ENCODE data around the gene IPO11. TPM values are rescaled to one million over a fixed set of nuclear protein-coding genes. Genes with fewer than 3 reads are reported as not detected.
"Not testable (repeated sequence)": the region's sequence is repeated elsewhere in the genome, so short reads cannot be mapped to it uniquely, and the experiment has no call there.

IPO11 gene
- total RNA-seq, 1 experiment from 2014 or later: 47.1 TPM

GRCh38 chr5:62514510-62515119, 102.1 kb downstream of the IPO11 start:
- Histone ChIP-seq H3K4me2 (no peak overlapping the region), H3K79me2 (ENCODE audit: low read depth) (no peaks in the 10 kb centered on the region), H3K27ac (no peak overlapping the region), H3K9me2 (ENCODE audit: insufficient read depth) (no peaks in the 10 kb centered on the region), H3K27me3 (ENCODE audit: insufficient read depth, low read depth) (no peaks in the 10 kb centered on the region), H2AFZ (no peak overlapping the region), H3K4me3 (no peak overlapping the region), H3K9me3 (ENCODE audit: insufficient read depth, low read depth) (no peaks in the 10 kb centered on the region), H3F3A (ENCODE audit: insufficient read depth, low read depth) (no peaks in the 10 kb centered on the region), H3K36me3 (ENCODE audit: low read depth) (no peaks in the 10 kb centered on the region), H3K4me1 (replicated peaks; ENCODE audit: insufficient read depth) (no peaks in the 10 kb centered on the region), H4K20me1 (ENCODE audit: insufficient read depth) (no peaks in the 10 kb centered on the region)
- no peak for DNase-seq
- BruUV-seq (replicated peaks): no TSS peak
- CTCF ChIA-PET: no interaction called here
- intact Hi-C loops (cut with micrococcal nuclease; ENCODE audit: unreplicated experiment): no loop called here
- POLR2A ChIA-PET (ENCODE audit: unreplicated experiment): no interaction called here
- no peak for TF ChIP-seq EZH2 (IDR thresholded peaks at IDR 0.05; ENCODE audit: low read depth)
- TF ChIP-seq CTCF (conservative IDR thresholded peaks at IDR 0.05): no peak

GRCh38 chr5:62520812-62521211, 108.2 kb downstream of the IPO11 start:
- H3K36me3 ChIP-seq (ENCODE audit: low read depth); H4K20me1 ChIP-seq (ENCODE audit: insufficient read depth); H3K27ac ChIP-seq; DNase-seq; H2AFZ ChIP-seq; H3K4me2 ChIP-seq; BruUV-seq (replicated peaks); POLR2A ChIA-PET (ENCODE audit: unreplicated experiment); H3K9me2 ChIP-seq (ENCODE audit: insufficient read depth); H3K9me3 ChIP-seq (ENCODE audit: insufficient read depth, low read depth); H3K4me3 ChIP-seq; H3K27me3 ChIP-seq (ENCODE audit: insufficient read depth, low read depth); H3F3A ChIP-seq (ENCODE audit: insufficient read depth, low read depth); H3K4me1 ChIP-seq (replicated peaks; ENCODE audit: insufficient read depth); CTCF ChIA-PET; H3K79me2 ChIP-seq (ENCODE audit: low read depth): not testable (repeated sequence)
- intact Hi-C loops (cut with micrococcal nuclease; ENCODE audit: unreplicated experiment): loop anchor here (10.0 kb wide), 1 partner anchor 84 kb away; no protein-coding TSS in a partner anchor

- no peak overlapping the region for H3K27ac ChIP-seq
- no peaks in the 10 kb centered on the region; the same call in 1 of the 2 replicates for H3K36me3 ChIP-seq (ENCODE audit: low read depth)
- intact Hi-C loops (cut with micrococcal nuclease; ENCODE audit: unreplicated experiment): loop anchor here (10.0 kb wide), 1 partner anchor 83 kb away; no protein-coding TSS in a partner anchor
- no peak for DNase-seq
- H3K27me3 ChIP-seq (ENCODE audit: insufficient read depth, low read depth): no peaks in the 10 kb centered on the region
- ChIA-PET POLR2A (ENCODE audit: unreplicated experiment) (no interaction called here), CTCF (no interaction called here)
- H3K9me2 ChIP-seq (ENCODE audit: insufficient read depth): no peaks in the 10 kb centered on the region
- H3K79me2 ChIP-seq (ENCODE audit: low read depth): no peaks in the 10 kb centered on the region
- no peak overlapping the region for H3K4me3 ChIP-seq
- H3K4me1 ChIP-seq (replicated peaks; ENCODE audit: insufficient read depth): no peaks in the 10 kb centered on the region
- H4K20me1 ChIP-seq (ENCODE audit: insufficient read depth): no peaks in the 10 kb centered on the region
- TF ChIP-seq CTCF (conservative IDR thresholded peaks at IDR 0.05): no peak
- H2AFZ ChIP-seq: no peak overlapping the region
- no peaks in the 10 kb centered on the region for H3K9me3 ChIP-seq (ENCODE audit: insufficient read depth, low read depth)
- BruUV-seq (replicated peaks): no TSS peak
- no peaks in the 10 kb centered on the region for H3F3A ChIP-seq (ENCODE audit: insufficient read depth, low read depth)
- no peak overlapping the region for H3K4me2 ChIP-seq
Measured at GRCh38 chr5:62521319-62521718, 108.8 kb downstream of the IPO11 start.

GRCh38 chr5:62522811-62523210, 110.2 kb downstream of the IPO11 start:
- Histone ChIP-seq H3K27me3 (ENCODE audit: insufficient read depth, low read depth) (no peaks in the 10 kb centered on the region), H3K36me3 (ENCODE audit: low read depth) (no peaks in the 10 kb centered on the region; the same call in 1 of the 2 replicates), H3K4me1 (replicated peaks; ENCODE audit: insufficient read depth) (no peaks in the 10 kb centered on the region), H3K4me3 (no peak overlapping the region), H4K20me1 (ENCODE audit: insufficient read depth) (no peaks in the 10 kb centered on the region), H3K27ac (no peak overlapping the region), H3K4me2 (no peak overlapping the region), H3K9me3 (ENCODE audit: insufficient read depth, low read depth) (no peaks in the 10 kb centered on the region), H3F3A (ENCODE audit: insufficient read depth, low read depth) (no peaks in the 10 kb centered on the region), H3K79me2 (ENCODE audit: low read depth) (no peaks in the 10 kb centered on the region), H2AFZ (no peak overlapping the region), H3K9me2 (ENCODE audit: insufficient read depth) (no peaks in the 10 kb centered on the region)
- ChIA-PET POLR2A (ENCODE audit: unreplicated experiment) (no interaction called here), CTCF (no interaction called here)
- TF ChIP-seq CTCF (conservative IDR thresholded peaks at IDR 0.05) (no peak), EZH2 (IDR thresholded peaks at IDR 0.05; ENCODE audit: low read depth) (no peak)
- intact Hi-C loops (cut with micrococcal nuclease; ENCODE audit: unreplicated experiment): loop anchor here (10.0 kb wide), 1 partner anchor 82 kb away; no protein-coding TSS in a partner anchor
- no peak for DNase-seq
- no TSS peak for BruUV-seq (replicated peaks)
